SK-N-SH treated with all-trans-retinoic acid at 6 μM for 48 hours (cell line): ENCODE measurements around the gene DPP6.

Experiments
- ARNTL ChIP-seq: fragments of 450-650 bp; formaldehyde crosslinking; IDR thresholded peaks from 2 replicates; pipeline ENCODE4 v1.5.0; 2020; ENCODE audit warnings: low read depth, mild to moderate bottlenecking, moderate library complexity, borderline replicate concordance
- PATZ1 ChIP-seq: fragments of 250-450 bp; sonication (Bioruptor Pico); IDR thresholded peaks from 2 replicates; pipeline ENCODE4 v1.8.0; 2020; ENCODE audit warnings: mild to moderate bottlenecking, moderate library complexity, borderline replicate concordance
- RARB ChIP-seq: fragments of 250-450 bp; sonication (Bioruptor Pico); IDR thresholded peaks from 2 replicates; pipeline ENCODE4 v1.8.0; 2021; ENCODE audit warnings: mild to moderate bottlenecking, moderate library complexity
- TCF4 ChIP-seq: fragments of 250-450 bp; sonication (Bioruptor Pico); IDR thresholded peaks from 2 replicates; pipeline ENCODE4 v1.8.0; 2021; ENCODE audit warnings: mild to moderate bottlenecking, moderate library complexity, borderline replicate concordance
- ZFP30 ChIP-seq: fragments of 450-650 bp; formaldehyde crosslinking; IDR thresholded peaks from 2 replicates; pipeline ENCODE4 v1.5.0; 2022; ENCODE audit warnings: mild to moderate bottlenecking, moderate library complexity

- TF ChIP-seq RARB (CRISPR knock-in tag), result no peak
- no peak for TF ChIP-seq TCF4 (CRISPR knock-in tag)
- no peak for TF ChIP-seq ARNTL (CRISPR knock-in tag)
- no peak for TF ChIP-seq ZFP30 (CRISPR knock-in tag)
- no peak for TF ChIP-seq PATZ1 (CRISPR knock-in tag)
These were observed 851.0 kb downstream of the DPP6 start for GRCh38 chr7:154903083-154903731.
